Pancreas (tissue), 10 donors: Measurements from ENCODE around the gene FAM222B. TPM values are rescaled to one million over a fixed set of nuclear protein-coding genes. Genes with fewer than 3 reads are reported as not detected.
"Not testable (repeated sequence)": the region's sequence is repeated elsewhere in the genome, so short reads cannot be mapped to it uniquely, and the experiment has no call there.

Source experiments
- ATAC-seq, 4 donors: fragments of 200-7000 bp; cut with Tn5 transposase; one replicate each; pipeline versions ENCODE4 v1.8.0 to v1.9.1; 2020; ENCODE audit warnings: mild to moderate bottlenecking in 4 of 4, moderate library complexity in 4 of 4
- DNase-seq, 6 donors: peaks; one replicate each; pipeline ENCODE4 v3.0.0-alpha.2; 2020
- FAIRE-seq: peaks from 2 replicates; lab custom pipeline; 2012; peaks lifted over from hg19 to GRCh38; lab: Jason Lieb, UNC
- H3K27ac ChIP-seq, 4 donors: fragments of 200-600 bp; sonication (generic); 1 replicate in 3 of 4; 2 replicates in 1 of 4; pipeline versions ENCODE4 v1.5.0 to v1.8.0; 2020
- H3K27me3 ChIP-seq, 4 donors: fragments of 200-600 bp; one replicate each; pipeline ENCODE4 v1.8.0; 2021
- H3K36me3 ChIP-seq, 3 donors: fragments of 200-600 bp; sonication (generic) in 1 of 3; one replicate each; pipeline versions ENCODE4 v1.5.0 to v1.8.0; 2020 to 2021
- H3K4me1 ChIP-seq, 3 donors: fragments of 200-600 bp; one replicate each; pipeline ENCODE4 v1.8.0; 2021
- H3K4me3 ChIP-seq, 4 donors: fragments of 200-600 bp; sonication (generic) in 2 of 4; one replicate each; pipeline versions ENCODE4 v1.5.0 to v1.8.0; 2020 to 2021
- H3K9me3 ChIP-seq, 4 donors: fragments of 200-600 bp; one replicate each; pipeline ENCODE4 v1.8.0; 2021
- CTCF ChIP-seq, 4 donors: fragments of 200-600 bp; sonication (generic) in 3 of 4; IDR thresholded peaks; one replicate each; pipeline versions ENCODE4 v1.5.0 to v1.8.0; 2021; ENCODE audit warnings: antibody characterized with exemption in 4 of 4
- WGBS, 2 donors: extraction: QIAGEN DNeasy Blood & Tissue Kit; methylation state at CpG; one replicate each; pipeline ENCODE4 v1.1.7; 2013; 5-methylcytosine and 5-hydroxymethylcytosine counted together
- intact Hi-C, 3 donors: fragments of 100-400 bp; cut with DNase I; formaldehyde crosslinking; loops; one replicate each; pipeline versions ENCODE4 v1.11.1 to v1.14.2; 2022
- polyA plus RNA-seq, 2 donors: library from polyadenylated mRNA; stranded (reverse); fragments of 200-250 nt; gene quantifications; one replicate each; pipeline ENCODE4 v1.2.3, GENCODE V29; 2013
- total RNA-seq, 6 donors: library from RNA; stranded (reverse); fragmentation: NEBNext Ultra II Directional in 4 of 6; extraction: Animal tissue kit (Norgen Biotek cat#: 25700) in 4 of 6; gene quantifications; one replicate each; pipeline versions ENCODE4 v1.2.1 to v1.2.4, GENCODE V29; 2021 to 2023
- donor health status: healthy with polysubstance abuse.
- donor health status: DM: no; HTN: no; CAD: no; lungs with moderate emphysema.
- donor health status: DM: no; HTN: no; CAD: no.
- donor health status: control.
- donor health status: control.
- donor health status: Bipolar disorder and iron deficiency.
- donor health status: DM: yes; HTN: yes; CAD: no.
- donor health status: DM: no; HTN: no; CAD: no.
- donor health status: DM: no; HTN: no; CAD: no.
- donor health status: DM: yes; HTN: yes; CAD: no.

The FAM222B gene
- total and polyA plus RNA-seq, 8 donors, result 5.5 to 15.6 (median 8.1) TPM

- H3K9me3 ChIP-seq, result no peaks in the 10 kb centered on the region
- H3K27me3 ChIP-seq, result no peaks in the 10 kb centered on the region
- peaks cover 11 to 33% (median 17%) of the 10 kb centered on the region in 3 donors for H3K4me1 ChIP-seq
- no peak for TF ChIP-seq CTCF (IDR thresholded peaks at IDR 0.05)
- intact Hi-C loops, result no loop called here
- H3K4me3 ChIP-seq, result peak overlapping the region; percentile 25 to 84 (median 52)
- H3K36me3 ChIP-seq, result peaks cover 0 to 33% (median 23%) of the 10 kb centered on the region in 3 donors
- FAIRE-seq, result no peak
- WGBS, 2 donors, result 0 to 1% methylated on average over 35 to 45 of the region's 45 CpGs
- peak; percentile 1 to 24 (median 5) for ATAC-seq
- peak in 3 of 6 donors; percentile 75 to 91 (median 76) for DNase-seq
- H3K27ac ChIP-seq, result peak overlapping the region; percentile 35 to 99 (median 84)
Measured at GRCh38 chr17:28725660-28726225, 116.8 kb downstream of the FAM222B start.

GRCh38 chr17:28725166-28725659 lies 117.4 kb downstream of the FAM222B start:
- Histone ChIP-seq H3K4me3 (peak overlapping the region; percentile 25 to 84 (median 52)), H3K27me3 (no peaks in the 10 kb centered on the region), H3K4me1 (peaks cover 11 to 33% (median 18%) of the 10 kb centered on the region in 3 donors), H3K27ac (peak overlapping the region in 3 of 4 donors; percentile 68 to 99 (median 99)), H3K36me3 (peaks cover 0 to 33% (median 23%) of the 10 kb centered on the region in 3 donors), H3K9me3 (no peaks in the 10 kb centered on the region)
- WGBS, 2 donors, result 18 to 21% methylated on average over 20 of the region's 20 CpGs
- FAIRE-seq, result no peak
- intact Hi-C loops, result no loop called here
- no peak for ATAC-seq
- no peak for TF ChIP-seq CTCF (IDR thresholded peaks at IDR 0.05)
- DNase-seq, result peak in 2 of 6 donors; percentile 27 to 34

- H3K36me3 ChIP-seq, result peaks cover 0 to 33% (median 23%) of the 10 kb centered on the region in 3 donors
- H3K4me1 ChIP-seq, result peaks cover 11 to 33% (median 18%) of the 10 kb centered on the region in 3 donors
- H3K4me3 ChIP-seq, result peak overlapping the region in 1 of 4 donors; percentile 84
- no peaks in the 10 kb centered on the region for H3K27me3 ChIP-seq
- FAIRE-seq, result no peak
- no peak for TF ChIP-seq CTCF (IDR thresholded peaks at IDR 0.05)
- peak in 1 of 6 donors; percentile 16 for DNase-seq
- no peak overlapping the region for H3K27ac ChIP-seq
- intact Hi-C loops, result loop anchor here in 1 of 3 donors (5.0 kb wide), 1 partner anchor 33 kb away; no protein-coding TSS in a partner anchor
- 82 to 85% methylated on average over 10 of the region's 10 CpGs for WGBS, 2 donors
- no peak for ATAC-seq
- H3K9me3 ChIP-seq, result no peaks in the 10 kb centered on the region
Measured at GRCh38 chr17:28724500-28725165, 118.0 kb downstream of the FAM222B start.

- WGBS, 2 donors, result 76% methylated on average over 4 of the region's 4 CpGs
- H3K36me3 ChIP-seq, result peaks cover 0 to 33% (median 23%) of the 10 kb centered on the region in 3 donors
- not testable (repeated sequence) for H3K4me3 ChIP-seq, H3K27ac ChIP-seq, ATAC-seq, H3K9me3 ChIP-seq, H3K27me3 ChIP-seq, FAIRE-seq, DNase-seq
- intact Hi-C loops, result loop anchor here in 1 of 3 donors (5.0 kb wide), 1 partner anchor 33 kb away; no protein-coding TSS in a partner anchor
- H3K4me1 ChIP-seq, result peaks cover 11 to 30% (median 18%) of the 10 kb centered on the region in 3 donors
Measured at GRCh38 chr17:28723836-28724499, 118.6 kb downstream of the FAM222B start.
